ENCODE data around the gene HOXA9. TPM values are rescaled to one million over a fixed set of nuclear protein-coding genes. Genes with fewer than 3 reads are reported as not detected.

The HOXA9 gene
- total and polyA plus RNA-seq, 2 of the 8 experiments (the other 6 are each of a cell fraction or from before 2014, with no cell fraction given): not detected

DNA sequence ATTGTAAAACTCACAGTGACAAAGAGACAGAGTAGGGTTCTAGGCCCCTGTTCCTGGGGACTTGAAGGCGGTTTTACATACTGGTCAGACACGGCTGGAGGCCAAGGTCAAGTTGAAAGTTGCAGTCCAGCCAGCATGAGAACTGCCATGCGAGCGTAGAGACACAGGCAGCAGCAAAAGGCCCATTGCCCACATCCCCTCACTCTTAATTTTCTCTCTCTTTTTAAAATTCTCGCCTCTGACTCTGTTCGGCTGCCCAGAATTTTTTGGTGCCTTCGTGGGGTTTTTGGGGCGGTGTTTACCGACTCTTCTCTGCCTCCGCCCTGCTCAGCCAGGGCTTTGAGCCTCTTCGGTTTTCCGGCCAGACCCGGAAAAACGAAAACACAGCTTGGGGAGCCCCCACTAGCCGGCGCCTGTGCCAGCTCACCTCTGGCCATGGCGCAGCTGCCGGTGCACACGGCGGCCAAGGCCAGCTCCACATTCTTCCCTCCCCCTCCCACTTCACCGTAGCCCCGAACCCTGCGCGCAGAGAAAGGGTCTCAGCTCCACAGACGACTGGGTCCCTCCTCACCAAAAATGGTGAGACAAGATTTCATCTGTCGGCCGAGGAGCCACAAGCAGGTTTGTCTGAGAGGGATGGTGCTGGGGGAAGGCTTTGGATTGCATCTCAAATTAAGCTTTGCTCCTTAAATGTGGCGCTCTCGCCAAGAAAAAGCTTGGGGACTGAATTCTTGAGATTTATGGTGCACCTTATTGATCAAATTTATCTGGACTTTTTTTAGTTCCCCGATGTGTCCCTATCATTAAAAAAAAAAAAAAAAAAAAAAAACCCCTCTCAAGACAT lies 36.9 kb upstream of the HOXA9 start:
- no peak overlapping the region for H3K9ac ChIP-seq (replicated peaks in 1 of 4; ENCODE audit: extremely low read depth in 1 of 4, low read depth in 3 of 4, low read length in 3 of 4)
- no peak overlapping the region for H3K4ac ChIP-seq (replicated peaks; ENCODE audit: insufficient read length, low read depth, low read length)
- H2AK5ac ChIP-seq (ENCODE audit: low read depth, low read length): no peak overlapping the region
- H3K14ac ChIP-seq (ENCODE audit: insufficient read length): no peak overlapping the region
- H2BK20ac ChIP-seq (ENCODE audit: low read length): no peak overlapping the region
- H4K91ac ChIP-seq (replicated peaks; ENCODE audit: insufficient read length, low read length): no peak overlapping the region
- no peaks in the 10 kb centered on the region; a peak in 1 of 4 replicates for H3K9me3 ChIP-seq (ENCODE audit: insufficient read depth in 2 of 2, low read depth in 1 of 2, low read length in 1 of 2)
- H3K4me2 ChIP-seq (ENCODE audit: insufficient read depth in 1 of 2, low read depth in 2 of 2, low read length in 2 of 2): peak overlapping the region in 1 of 2 experiments; percentile 48; a peak in 2 of 4 replicates
- WGBS, 2 experiments (ENCODE audit: extremely low coverage in 1 of 2, insufficient coverage in 1 of 2, insufficient read length in 1 of 2, insufficient replicate concordance in 2 of 2, low coverage in 1 of 2, low lambda C conversion rate in 2 of 2, missing lambda C conversion rate in 1 of 2): 15% methylated on average over 29 of the region's 30 CpGs; no CpG with 5 or more reads in 1 of the 2 experiments
- H2BK5ac ChIP-seq (ENCODE audit: low read depth, low read length): no peak overlapping the region
- no peaks in the 10 kb centered on the region; the same call in 1 of the 2 replicates for H3K79me1 ChIP-seq (ENCODE audit: low read depth, low read length)
- H3K4me1 ChIP-seq (replicated peaks in 1 of 4; ENCODE audit: control insufficient read depth in 3 of 4, insufficient read depth in 4 of 4, low read length in 3 of 4): peaks cover 0 to 8% (median 4%) of the 10 kb centered on the region in 4 experiments; a peak in 6 of 7 replicates
- POLR2A ChIA-PET (ENCODE audit: partially characterized antibody): no interaction called here
- DNase-seq (ENCODE audit: low read depth in 1 of 2, low spot score in 2 of 2): peak in 1 of 2 experiments; percentile 53
- 0 out of 8 replicates have a peak overlapping the region, but pooled peaks of 1 of the 4 experiments have one; percentile 26 for H3K4me3 ChIP-seq (ENCODE audit: extremely low read depth in 1 of 4, insufficient read depth in 2 of 4, low read depth in 3 of 4, low read length in 4 of 4)
- no peak overlapping the region for H2AFZ ChIP-seq (ENCODE audit: low read length)
- H2BK15ac ChIP-seq (ENCODE audit: low read length): 0 out of 2 replicates have a peak overlapping the region, but pooled peaks have one; percentile 18
- H3K56ac ChIP-seq (replicated peaks; ENCODE audit: insufficient read length, low read depth, low read length): no peak overlapping the region
- FAIRE-seq: no peak
- H3K23ac ChIP-seq (ENCODE audit: insufficient read length): no peak overlapping the region
- no peak overlapping the region; the same call in 1 of the 2 replicates for H2BK12ac ChIP-seq (ENCODE audit: low read depth, low read length)
- no peaks in the 10 kb centered on the region; the same call in 1 of the 2 replicates for H3K23me2 ChIP-seq (ENCODE audit: low read depth, low read length)
- no peaks in the 10 kb centered on the region for H3K79me2 ChIP-seq (ENCODE audit: control insufficient read depth in 1 of 2, insufficient read depth in 2 of 2, low read length in 2 of 2)
- H3K18ac ChIP-seq (ENCODE audit: extremely low read depth, low read length): no peak overlapping the region; the same call in 1 of the 2 replicates
- H4K20me1 ChIP-seq (replicated peaks in 1 of 2; ENCODE audit: control insufficient read depth in 1 of 2, insufficient read depth in 2 of 2, low read length in 2 of 2): peaks cover 40 to 49% of the 10 kb centered on the region in 2 experiments
- no peak overlapping the region for H4K8ac ChIP-seq (ENCODE audit: extremely low read depth, insufficient read depth, low read length)
- H3K27me3 ChIP-seq (replicated peaks in 1 of 4; ENCODE audit: control insufficient read depth in 3 of 4, extremely low read depth in 1 of 4, insufficient read depth in 3 of 4, low read length in 3 of 4): peaks cover 98 to 100% (median 100%) of the 10 kb centered on the region in 4 experiments
- H3K27ac ChIP-seq (ENCODE audit: low read depth, low read length): no peak overlapping the region
- H4K5ac ChIP-seq (ENCODE audit: insufficient read length, low read depth, low read length): no peak overlapping the region
- H3K36me3 ChIP-seq (ENCODE audit: control insufficient read depth in 2 of 4, insufficient read depth in 4 of 4, low read length in 3 of 4): peaks cover 0 to 19% (median 0%) of the 10 kb centered on the region in 4 experiments; a peak in 1 of 8 replicates
- CTCF ChIA-PET (ENCODE audit: partially characterized antibody): interaction anchor here (0.6 to 2.1 kb wide), 10 partner anchors 9 to 307 kb away, joined by 3 to 5 read pairs (median 4); partner anchors contain the start of gene HOXA11
- H2BK120ac ChIP-seq (replicated peaks; ENCODE audit: low read depth, low read length): no peak overlapping the region
- no peak for TF ChIP-seq ZNF274 (IDR thresholded peaks at IDR 0.05; ENCODE audit: borderline replicate concordance, extremely low read depth, low read length)
- no peak for TF ChIP-seq TAF7 (optimal IDR thresholded peaks at IDR 0.05; ENCODE audit: borderline replicate concordance, low read depth, low read length)
- TF ChIP-seq ASH2L (IDR thresholded peaks at IDR 0.05; ENCODE audit: low read length): no peak
- no peak for TF ChIP-seq RAD21 (IDR thresholded peaks at IDR 0.05 in 1 of 2, conservative IDR thresholded peaks at IDR 0.05 in 1 of 2; ENCODE audit: low read depth in 2 of 2, low read length in 2 of 2)
- TF ChIP-seq SIX5 (IDR thresholded peaks at IDR 0.05; ENCODE audit: low read depth, low read length): no peak
- TF ChIP-seq TEAD4 (IDR thresholded peaks at IDR 0.05; ENCODE audit: low read depth, low read length): no peak
- TF ChIP-seq BACH1 (IDR thresholded peaks at IDR 0.05; ENCODE audit: low read length): no peak
- peak; percentile 8 for TF ChIP-seq EZH2 (IDR thresholded peaks at IDR 0.05; ENCODE audit: low read depth, low read length, severe bottlenecking)
- TF ChIP-seq KDM5A (IDR thresholded peaks at IDR 0.05; ENCODE audit: low read length): no peak
- TF ChIP-seq GTF2F1 (IDR thresholded peaks at IDR 0.05; ENCODE audit: borderline replicate concordance, low read depth, low read length): no peak
- no peak for TF ChIP-seq SIN3A (conservative IDR thresholded peaks at IDR 0.05 in 1 of 2, IDR thresholded peaks at IDR 0.05 in 1 of 2; ENCODE audit: low read depth in 1 of 2, low read length in 2 of 2)

All from H1 (cell line).